HG02571 (cell line): ENCODE measurements around the gene TMEM82.

Experiments
- ATAC-seq: cut with Tn5 transposase; IDR thresholded peaks from one replicate; pipeline ENCODE4 v1.9.1; 2021; ENCODE audit warnings: mild to moderate bottlenecking, moderate library complexity; ENCODE audit not compliant: unreplicated experiment

Gene TMEM82

GRCh38 chr1:15734901-15735300 is 7.4 kb upstream of the TMEM82 start:
- ATAC-seq, result no peak

DNA sequence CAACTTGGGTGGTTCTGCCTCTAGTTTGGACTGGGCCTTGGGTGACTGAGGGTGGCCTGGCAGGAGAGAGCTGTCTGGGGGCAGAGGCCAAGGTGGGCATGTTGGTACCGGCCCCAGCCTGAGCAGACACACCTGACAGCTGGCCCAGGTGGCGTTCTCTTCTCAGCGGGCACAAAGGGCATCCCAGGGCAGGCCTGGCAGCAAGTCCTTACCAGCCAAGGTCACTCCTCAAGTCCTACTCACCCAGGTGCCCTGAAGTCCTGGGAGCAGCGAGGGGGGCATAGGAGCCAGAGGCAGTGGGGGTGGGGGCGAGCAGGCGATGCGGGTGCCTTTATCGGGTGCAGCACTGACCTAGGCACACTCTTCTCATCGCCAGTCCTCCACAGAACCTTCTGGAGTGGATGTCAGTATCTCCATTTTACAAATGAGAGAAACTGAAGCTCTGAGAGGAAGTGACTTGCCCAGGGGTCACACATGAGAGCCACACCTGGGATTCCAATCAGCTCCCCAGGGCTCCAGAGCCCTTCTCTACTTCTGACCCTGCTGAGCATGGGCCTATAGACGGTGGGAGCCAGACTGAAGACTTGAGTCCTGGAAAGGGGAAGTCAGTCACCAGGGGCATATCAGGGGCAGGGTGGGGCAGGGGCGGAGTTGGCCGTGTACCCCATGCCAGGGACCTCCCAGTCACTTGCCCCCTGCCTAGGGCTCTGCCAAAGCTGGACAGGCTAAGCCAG is 6.8 kb upstream of the TMEM82 start:
- no peak for ATAC-seq

- ATAC-seq, result no peak
These were observed 6.0 kb upstream of the TMEM82 start, which contains the start of gene SLC25A34 for GRCh38 chr1:15736038-15736891. Gene SLC25A34, plus strand, starts transcription at chr1:15736258. Its CDS starts 228 bp downstream, at chr1:15736486.

DNA sequence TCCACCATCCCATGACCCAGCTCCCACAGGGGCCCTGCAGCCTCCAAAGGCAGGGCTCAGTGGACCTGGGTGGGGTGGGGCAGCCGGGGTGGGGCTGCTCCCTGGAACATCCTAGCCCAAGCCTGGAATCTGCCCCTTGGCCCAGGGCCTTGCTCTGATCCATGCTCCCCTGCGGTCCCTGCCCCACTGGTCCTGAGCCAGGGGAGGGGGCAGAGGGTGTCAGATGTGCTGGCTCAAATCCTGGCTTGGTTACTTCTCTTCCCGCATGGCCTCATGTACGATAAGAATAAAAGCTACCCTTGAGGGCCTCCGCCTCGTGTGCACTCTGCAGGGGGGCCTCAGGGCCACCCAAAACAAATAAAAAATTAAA is 5.4 kb upstream of the TMEM82 start:
- no peak for ATAC-seq

- ATAC-seq, result no peak
These were observed 4.7 kb upstream of the TMEM82 start for GRCh38 chr1:15737324-15738319.

DNA sequence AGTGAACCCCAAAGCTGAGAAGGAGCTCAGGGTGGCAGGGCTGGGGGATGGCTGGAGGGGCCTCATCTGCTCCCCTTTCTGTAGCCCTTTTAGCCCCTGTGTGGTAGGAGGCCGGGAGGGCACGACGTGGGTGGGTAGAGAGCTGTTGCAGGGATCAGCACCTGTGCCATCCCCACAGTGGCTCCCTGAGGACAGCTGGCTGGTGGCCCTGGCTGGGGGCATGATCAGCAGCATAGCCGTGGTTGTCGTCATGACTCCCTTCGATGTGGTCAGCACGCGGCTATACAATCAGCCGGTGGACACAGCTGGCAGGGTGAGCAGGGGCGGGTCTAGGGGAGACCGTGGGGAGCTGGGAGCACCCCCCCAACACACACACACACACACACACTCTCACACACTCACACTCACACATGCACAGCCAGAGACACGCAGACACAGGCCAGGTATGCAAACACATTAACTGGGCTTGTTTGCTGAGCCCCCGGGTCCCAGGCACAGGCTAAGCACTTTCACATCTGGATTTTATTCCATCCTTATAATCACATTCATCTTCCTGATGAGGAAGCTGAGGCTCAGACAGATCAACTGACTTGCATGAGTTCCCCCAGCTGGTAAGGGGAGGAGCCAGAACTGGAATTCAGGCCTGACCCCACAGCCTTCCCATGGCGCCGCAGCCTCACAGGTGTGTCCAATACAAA is 3.7 kb upstream of the TMEM82 start:
- no peak for ATAC-seq

- no peak for ATAC-seq
These were observed 3.0 kb upstream of the TMEM82 start for GRCh38 chr1:15739259-15739658.

DNA sequence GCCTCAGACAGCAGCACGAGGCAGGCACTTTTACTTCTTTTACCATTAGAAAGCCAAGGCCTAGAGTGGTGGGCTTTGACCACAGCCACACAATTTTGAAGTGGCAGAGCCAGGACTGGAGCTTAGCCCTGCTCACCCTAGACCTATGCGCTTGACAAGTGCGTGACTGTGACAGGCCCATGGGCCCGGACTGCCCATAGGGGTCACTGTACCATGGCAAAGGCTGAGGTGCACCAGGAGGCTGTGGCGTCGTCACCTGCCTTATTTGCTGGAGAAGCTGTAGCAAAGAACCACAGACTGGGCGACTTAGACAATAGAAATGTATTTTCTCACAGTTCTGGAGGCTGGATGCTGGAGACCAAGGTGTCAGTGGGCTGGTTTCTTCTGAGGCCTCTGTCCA is 2.6 kb upstream of the TMEM82 start:
- no peak for ATAC-seq

DNA sequence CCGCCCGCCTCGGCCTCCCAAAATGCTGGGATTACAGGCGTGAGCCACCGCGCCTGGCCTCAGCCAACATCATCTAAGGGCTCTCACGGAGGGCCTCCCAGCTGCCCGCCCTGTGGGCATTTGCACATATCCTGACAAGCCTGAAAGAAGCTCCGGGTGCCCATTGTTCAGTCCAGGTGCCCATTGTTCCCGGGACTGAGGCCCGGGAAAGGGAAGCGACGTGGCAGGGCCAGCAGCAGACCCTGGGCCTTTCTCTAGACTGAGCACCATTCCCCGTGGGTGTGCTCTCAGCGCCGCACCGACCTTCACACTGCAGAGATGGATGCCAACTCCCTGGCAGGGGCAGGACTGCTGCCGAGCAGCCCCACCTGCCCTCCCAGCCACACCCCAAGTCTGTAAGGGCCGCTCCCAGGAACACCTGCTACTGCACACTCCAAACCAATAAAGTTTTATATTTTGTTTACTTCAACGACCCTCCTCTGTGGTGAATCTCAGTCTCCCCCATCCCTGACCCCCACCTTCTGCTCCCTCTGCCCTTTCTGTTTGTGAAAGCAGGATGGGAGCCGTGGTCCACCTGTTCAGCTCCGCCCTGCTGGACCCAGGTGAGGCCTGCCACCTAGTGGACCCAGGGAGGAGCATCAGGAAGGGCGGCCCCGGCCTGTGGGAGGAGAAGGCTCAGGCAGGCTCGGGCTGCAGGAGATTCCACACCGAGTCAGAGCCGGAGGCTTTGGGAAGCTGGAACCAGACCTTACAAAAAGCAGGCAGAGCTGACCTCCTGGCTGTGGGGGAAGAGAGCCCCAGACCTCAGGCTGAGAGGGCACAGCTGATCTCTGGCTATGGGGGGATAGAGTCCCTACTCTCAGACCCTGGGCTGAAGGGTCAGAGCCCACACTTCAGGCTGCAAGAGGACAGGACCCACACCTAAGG is 1.1 kb upstream of the TMEM82 start:
- ATAC-seq, result peak; percentile 48

DNA sequence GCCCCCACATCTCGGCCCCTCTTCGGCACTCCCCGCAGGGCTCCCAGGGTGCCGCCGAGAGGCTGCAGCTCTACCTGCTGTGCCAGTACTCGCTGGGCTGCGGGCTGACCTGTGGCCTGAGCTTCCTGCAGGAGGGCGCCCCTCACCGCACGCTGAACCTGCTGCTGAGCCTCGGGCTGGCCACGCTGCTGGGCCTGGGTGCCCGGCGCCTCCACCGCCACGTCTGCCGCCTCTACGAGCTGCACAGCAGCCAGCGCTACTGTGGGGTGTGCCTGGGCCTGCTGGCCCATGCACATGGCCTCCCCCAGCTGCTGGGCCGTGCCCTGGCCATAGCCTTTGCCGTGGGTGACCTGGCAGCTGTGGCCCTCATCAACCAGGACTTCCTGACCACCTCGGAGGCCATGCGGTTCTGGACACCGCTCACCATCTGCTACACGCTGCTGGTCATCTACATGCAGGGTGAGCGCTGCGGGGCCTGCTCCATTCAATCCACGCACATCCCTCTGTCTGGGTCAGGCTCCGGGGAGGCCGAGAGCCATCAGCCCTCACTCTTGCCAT is 1.9 kb downstream of the TMEM82 start:
- ATAC-seq, result no peak

- ATAC-seq, result no peak
These were observed 5.1 kb downstream of the TMEM82 start for GRCh38 chr1:15747378-15747777.

GRCh38 chr1:15748264-15748663 is 6.0 kb downstream of the TMEM82 start:
- ATAC-seq, result no peak

GRCh38 chr1:15748690-15749398 is 6.5 kb downstream of the TMEM82 start:
- no peak for ATAC-seq

DNA sequence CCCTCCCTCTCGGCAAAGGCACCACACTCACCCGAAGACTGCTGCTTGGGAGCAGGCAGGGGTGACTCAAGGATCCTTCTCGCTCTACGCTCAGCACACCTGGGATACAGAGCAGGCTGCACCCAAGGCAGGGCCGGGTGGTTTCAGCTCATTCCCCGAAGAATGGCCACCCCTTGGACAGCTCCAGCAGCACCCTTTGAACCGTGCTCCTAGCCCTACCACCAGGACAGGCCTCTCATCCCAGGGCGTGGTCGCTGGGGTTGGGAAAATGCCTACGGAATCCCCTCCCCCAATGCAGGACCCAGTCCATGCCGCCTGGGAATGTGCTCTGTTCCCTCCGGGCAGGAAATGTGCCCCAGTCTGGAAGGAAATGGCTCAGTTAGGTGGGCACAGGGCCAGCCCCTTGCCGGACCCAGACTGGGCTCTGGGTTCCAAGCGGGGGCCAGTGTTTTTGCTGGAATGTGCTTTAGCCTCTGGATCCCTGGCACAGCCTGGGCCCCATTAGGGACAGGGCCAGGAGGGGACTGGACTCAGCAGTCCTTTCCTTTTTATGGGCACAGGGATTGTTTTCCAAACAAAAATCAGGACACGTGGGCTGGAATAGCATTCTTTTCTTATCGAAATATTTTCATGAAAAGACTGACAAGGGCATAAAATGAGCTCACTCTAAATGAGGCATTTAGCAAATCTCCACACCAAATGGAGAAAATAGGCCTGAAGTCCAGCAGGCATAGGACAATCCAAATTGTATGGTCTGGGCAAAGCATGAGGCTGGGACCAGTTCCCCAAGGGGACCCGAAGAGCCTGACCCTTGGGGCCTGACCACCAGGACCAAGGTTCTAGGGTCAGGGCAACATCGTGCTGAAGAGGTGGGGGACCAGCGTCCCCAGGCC is 7.3 kb downstream of the TMEM82 start:
- no peak for ATAC-seq

- no peak for ATAC-seq
These were observed 8.6 kb downstream of the TMEM82 start for GRCh38 chr1:15750924-15751323.

- no peak for ATAC-seq
These were observed 9.4 kb downstream of the TMEM82 start for GRCh38 chr1:15751717-15752116.

DNA sequence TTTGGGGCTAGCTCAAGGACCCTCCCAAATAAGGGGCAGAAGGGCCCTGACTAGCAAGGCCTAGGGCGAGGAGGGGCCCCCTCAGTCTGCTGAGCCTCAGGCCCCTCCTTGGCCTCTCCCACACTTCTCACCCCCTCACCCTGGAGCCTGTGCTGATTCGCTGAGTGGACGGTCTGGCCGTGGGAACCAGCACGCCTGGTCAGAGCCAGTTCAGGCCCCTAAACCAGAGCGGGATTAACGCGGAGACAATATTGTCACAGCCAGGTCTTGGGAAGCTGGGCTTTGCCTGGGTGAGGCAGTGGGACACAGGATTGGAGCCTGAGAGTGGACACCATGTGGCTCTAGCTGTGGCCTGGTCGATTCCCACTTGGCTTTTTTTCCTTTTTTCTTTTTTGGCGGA is 11.5 kb downstream of the TMEM82 start:
- no peak for ATAC-seq
